Tibial artery (tissue), 4 donors: ENCODE measurements around the gene SDC3.
"Not testable (repeated sequence)": the region's sequence is repeated elsewhere in the genome, so short reads cannot be mapped to it uniquely, and the experiment has no call there.

Experiments
- DNase-seq, 2 donors: peaks; one replicate each; pipeline ENCODE4 v3.0.0-alpha.2; 2019
- H3K27ac ChIP-seq, 2 donors: fragments of 200-600 bp; sonication (generic) in 1 of 2; 1 replicate in 1 of 2; 2 replicates in 1 of 2; pipeline ENCODE4 v1.5.1; 2018 to 2019; ENCODE audit warnings: mild to moderate bottlenecking in 1 of 2
- H3K27me3 ChIP-seq, 2 donors: fragments of 200-600 bp; sonication (generic) in 1 of 2; one replicate each; pipeline versions ENCODE4 v1.5.1 to v1.6.0; 2016 to 2019
- H3K36me3 ChIP-seq, 3 donors: fragments of 200-600 bp; sonication (generic) in 2 of 3; one replicate each; pipeline ENCODE4 v1.5.1; 2016 to 2019; ENCODE audit warnings: mild to moderate bottlenecking in 2 of 3
- H3K4me1 ChIP-seq, 4 donors: fragments of 200-600 bp; sonication (generic) in 2 of 4; 1 replicate in 3 of 4; 2 replicates in 1 of 4; pipeline ENCODE4 v1.5.1; 2016 to 2019
- H3K4me3 ChIP-seq, 2 donors: fragments of 200-600 bp; sonication (generic) in 1 of 2; 1 replicate in 1 of 2; 2 replicates in 1 of 2; pipeline ENCODE4 v1.5.1; 2018 to 2019; ENCODE audit warnings: mild to moderate bottlenecking in 2 of 2
- H3K9me3 ChIP-seq, 3 donors: fragments of 200-600 bp; sonication (generic) in 1 of 3; one replicate each; pipeline ENCODE4 v1.5.1; 2016 to 2019
- CTCF ChIP-seq, 2 experiments: fragments of 200-600 bp in 1 of 2; fragments of 450-650 bp in 1 of 2; IDR thresholded peaks; one replicate each; pipeline ENCODE4 v1.5.1; 2017 to 2019; ENCODE audit warnings: antibody characterized with exemption in 2 of 2, mild to moderate bottlenecking in 1 of 2, moderate library complexity in 1 of 2
- intact Hi-C: fragments of 100-400 bp; cut with DNase I; formaldehyde crosslinking; loops from one replicate; pipeline ENCODE4 v1.15.0; 2023; ENCODE audit warnings: low total_unique reads

Gene SDC3

GRCh38 chr1:30950700-30951099, 42.1 kb upstream of the SDC3 start:
- Histone ChIP-seq H3K4me1 (peaks cover 0 to 5% (median 0%) of the 10 kb centered on the region in 4 donors), H3K27me3 (no peaks in the 10 kb centered on the region), H3K4me3 (no peak overlapping the region), H3K27ac (no peak overlapping the region), H3K9me3 (no peaks in the 10 kb centered on the region), H3K36me3 (peaks cover 73 to 85% (median 75%) of the 10 kb centered on the region in 3 donors)
- no peak for DNase-seq
- TF ChIP-seq CTCF (IDR thresholded peaks at IDR 0.05), result no peak
- intact Hi-C loops, result no loop called here

GRCh38 chr1:30950053-30950452, 41.5 kb upstream of the SDC3 start:
- intact Hi-C loops, result no loop called here
- no peaks in the 10 kb centered on the region for H3K9me3 ChIP-seq
- no peaks in the 10 kb centered on the region for H3K4me1 ChIP-seq
- H3K4me3 ChIP-seq, result no peak overlapping the region
- no peak for TF ChIP-seq CTCF (IDR thresholded peaks at IDR 0.05)
- DNase-seq, result no peak
- peaks cover 79 to 91% (median 79%) of the 10 kb centered on the region in 3 donors for H3K36me3 ChIP-seq
- no peak overlapping the region for H3K27ac ChIP-seq
- H3K27me3 ChIP-seq, result no peaks in the 10 kb centered on the region

GRCh38 chr1:30949487-30949838, 40.9 kb upstream of the SDC3 start:
- H3K9me3 ChIP-seq, DNase-seq, H3K4me1 ChIP-seq, H3K4me3 ChIP-seq, H3K27ac ChIP-seq, intact Hi-C loops, H3K27me3 ChIP-seq: not testable (repeated sequence)
- peaks cover 80 to 92% (median 81%) of the 10 kb centered on the region in 3 donors for H3K36me3 ChIP-seq

GRCh38 chr1:30948813-30949486, 40.4 kb upstream of the SDC3 start:
- H3K27me3 ChIP-seq, H3K4me1 ChIP-seq, DNase-seq, H3K27ac ChIP-seq, H3K9me3 ChIP-seq, intact Hi-C loops, H3K4me3 ChIP-seq: not testable (repeated sequence)
- H3K36me3 ChIP-seq, result peaks cover 74 to 90% (median 78%) of the 10 kb centered on the region in 3 donors

GRCh38 chr1:30948278-30948677, 39.7 kb upstream of the SDC3 start:
- H3K4me3 ChIP-seq, result no peak overlapping the region
- no peak for TF ChIP-seq CTCF (IDR thresholded peaks at IDR 0.05)
- no peaks in the 10 kb centered on the region for H3K27me3 ChIP-seq
- peaks cover 73 to 90% (median 78%) of the 10 kb centered on the region in 3 donors for H3K36me3 ChIP-seq
- H3K9me3 ChIP-seq, result no peaks in the 10 kb centered on the region
- no peaks in the 10 kb centered on the region for H3K4me1 ChIP-seq
- no peak for DNase-seq
- intact Hi-C loops, result no loop called here
- H3K27ac ChIP-seq, result no peak overlapping the region

- no peak for DNase-seq
- no peak overlapping the region for H3K4me3 ChIP-seq
- no peaks in the 10 kb centered on the region for H3K27me3 ChIP-seq
- intact Hi-C loops, result no loop called here
- TF ChIP-seq CTCF (IDR thresholded peaks at IDR 0.05), result no peak
- peaks cover 65 to 90% (median 79%) of the 10 kb centered on the region in 3 donors for H3K36me3 ChIP-seq
- no peaks in the 10 kb centered on the region for H3K9me3 ChIP-seq
- H3K27ac ChIP-seq, result no peak overlapping the region
- H3K4me1 ChIP-seq, result no peaks in the 10 kb centered on the region
Measured at GRCh38 chr1:30947212-30947611, 38.7 kb upstream of the SDC3 start.
